GM12872 (cell line): ENCODE data around the gene RNF149.

ENCODE experiments used
- CTCF ChIP-seq: IDR thresholded peaks from 3 replicates; pipeline ENCODE4 v1.5.1; 2011; ENCODE audit warnings: low read depth, mild to moderate bottlenecking, low read length, moderate library complexity; ENCODE audit not compliant: insufficient read depth

The RNF149 gene

GRCh38 chr2:101340141-101340551, 31.6 kb upstream of the RNF149 start:
- TF ChIP-seq CTCF: no peak

GRCh38 chr2:101339266-101339880, 30.9 kb upstream of the RNF149 start:
- TF ChIP-seq CTCF: no peak

GRCh38 chr2:101337877-101338276, 29.4 kb upstream of the RNF149 start:
- no peak for TF ChIP-seq CTCF

- no peak for TF ChIP-seq CTCF
Measured at GRCh38 chr2:101332885-101333766, 24.6 kb upstream of the RNF149 start.

GRCh38 chr2:101331202-101331601, 22.7 kb upstream of the RNF149 start:
- no peak for TF ChIP-seq CTCF

GRCh38 chr2:101330253-101330933, 21.9 kb upstream of the RNF149 start:
- no peak for TF ChIP-seq CTCF

- TF ChIP-seq CTCF: no peak
Measured at GRCh38 chr2:101329026-101329425, 20.5 kb upstream of the RNF149 start.
